ENCODE data around the gene JAG1.

JAG1 gene

GRCh38 chr20:10716855-10717254 lies 43.1 kb upstream of the JAG1 start:
- TF ChIP-seq, protein P1, sequence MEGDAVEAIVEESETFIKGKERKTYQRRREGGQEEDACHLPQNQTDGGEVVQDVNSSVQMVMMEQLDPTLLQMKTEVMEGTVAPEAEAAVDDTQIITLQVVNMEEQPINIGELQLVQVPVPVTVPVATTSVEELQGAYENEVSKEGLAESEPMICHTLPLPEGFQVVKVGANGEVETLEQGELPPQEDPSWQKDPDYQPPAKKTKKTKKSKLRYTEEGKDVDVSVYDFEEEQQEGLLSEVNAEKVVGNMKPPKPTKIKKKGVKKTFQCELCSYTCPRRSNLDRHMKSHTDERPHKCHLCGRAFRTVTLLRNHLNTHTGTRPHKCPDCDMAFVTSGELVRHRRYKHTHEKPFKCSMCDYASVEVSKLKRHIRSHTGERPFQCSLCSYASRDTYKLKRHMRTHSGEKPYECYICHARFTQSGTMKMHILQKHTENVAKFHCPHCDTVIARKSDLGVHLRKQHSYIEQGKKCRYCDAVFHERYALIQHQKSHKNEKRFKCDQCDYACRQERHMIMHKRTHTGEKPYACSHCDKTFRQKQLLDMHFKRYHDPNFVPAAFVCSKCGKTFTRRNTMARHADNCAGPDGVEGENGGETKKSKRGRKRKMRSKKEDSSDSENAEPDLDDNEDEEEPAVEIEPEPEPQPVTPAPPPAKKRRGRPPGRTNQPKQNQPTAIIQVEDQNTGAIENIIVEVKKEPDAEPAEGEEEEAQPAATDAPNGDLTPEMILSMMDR (conservative IDR thresholded peaks at IDR 0.05; ENCODE audit: low read depth, low read length) = no peak
- DNase-seq (ENCODE audit: low read depth) = no peak
- H3K4me3 ChIP-seq (ENCODE audit: low read length) = no peak overlapping the region

DNA sequence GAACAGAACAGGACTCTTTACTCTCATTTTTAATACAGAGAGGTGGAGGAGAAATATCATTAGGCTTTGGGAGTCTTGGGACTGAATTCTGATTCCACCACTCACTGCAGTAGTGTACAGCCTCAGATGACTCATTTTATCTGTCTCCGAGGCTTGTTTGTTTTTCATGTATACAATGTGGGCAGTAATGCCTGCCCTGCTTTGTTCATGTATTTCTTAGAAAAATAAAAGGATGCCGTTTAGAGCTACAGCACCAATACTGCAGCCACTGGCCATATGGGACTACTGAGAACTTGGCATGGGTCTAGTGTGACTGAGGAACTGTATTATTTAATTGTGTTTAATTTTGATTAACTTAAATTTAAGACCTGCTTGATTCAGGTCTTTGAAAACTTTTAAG lies 41.2 kb upstream of the JAG1 start:
- no peak for DNase-seq (ENCODE audit: low read depth)
- H3K4me3 ChIP-seq (ENCODE audit: low read length) = no peak overlapping the region
- TF ChIP-seq, protein P1 (conservative IDR thresholded peaks at IDR 0.05; ENCODE audit: low read depth, low read length) = no peak

GRCh38 chr20:10714236-10714975 lies 40.6 kb upstream of the JAG1 start:
- DNase-seq (ENCODE audit: low read depth) = no peak
- TF ChIP-seq, protein P1 (conservative IDR thresholded peaks at IDR 0.05; ENCODE audit: low read depth, low read length) = no peak

DNA sequence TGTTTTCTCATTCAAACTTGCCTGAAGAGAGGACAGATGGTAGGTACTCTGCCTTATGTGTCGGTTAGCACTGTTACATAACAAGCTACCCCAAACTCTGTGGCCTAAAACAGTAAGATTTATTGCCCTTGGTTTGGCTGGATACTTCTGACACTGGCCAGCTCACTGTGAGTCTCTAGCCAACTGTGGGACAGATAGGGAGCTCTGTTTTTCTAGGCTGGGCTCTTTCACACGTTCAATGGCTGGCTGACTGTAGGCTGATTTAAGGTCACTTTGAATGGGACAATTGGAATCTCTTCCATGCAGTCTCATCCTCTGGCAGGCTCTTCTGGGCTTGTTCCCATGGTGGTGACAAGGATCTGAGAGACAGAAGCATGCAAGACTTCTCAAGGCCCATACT lies 39.4 kb upstream of the JAG1 start:
- DNase-seq (ENCODE audit: low read depth) = no peak
- H3K4me3 ChIP-seq (ENCODE audit: low read length) = no peak overlapping the region
- TF ChIP-seq, protein P1 (conservative IDR thresholded peaks at IDR 0.05; ENCODE audit: low read depth, low read length) = no peak

More at GRCh38 chr20:10714236-10714975, 40.6 kb upstream of the JAG1 start:
- no peak overlapping the region for H3K4me3 ChIP-seq (ENCODE audit: low read length)

DNA sequence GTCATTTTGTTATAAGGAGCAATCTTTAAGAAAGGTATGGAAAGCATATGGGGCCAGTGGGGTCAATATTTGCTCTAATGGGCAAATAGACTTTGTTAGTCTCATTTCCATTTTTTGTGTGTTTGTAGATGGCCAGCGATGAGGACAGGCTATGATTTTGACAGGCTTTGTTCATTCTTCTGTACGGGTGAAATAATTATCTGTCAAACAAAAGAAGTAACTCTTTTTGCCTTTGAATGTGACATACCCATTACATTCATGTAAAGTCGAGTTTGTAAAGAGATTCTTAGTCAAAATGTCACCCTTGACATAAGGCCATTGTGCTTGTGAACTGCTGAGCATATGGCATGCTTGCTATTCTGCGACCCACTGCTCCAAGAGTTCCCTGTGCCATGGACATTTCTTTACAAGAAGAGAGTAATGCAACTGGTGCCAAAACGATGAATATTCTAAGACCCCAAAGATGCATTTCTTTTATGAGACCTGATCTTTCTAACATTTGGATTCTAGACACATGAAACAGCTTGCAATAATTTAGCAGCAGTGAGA lies 38.2 kb upstream of the JAG1 start:
- TF ChIP-seq, protein P1 (conservative IDR thresholded peaks at IDR 0.05; ENCODE audit: low read depth, low read length) = no peak
- no peak for DNase-seq (ENCODE audit: low read depth)
- no peak overlapping the region for H3K4me3 ChIP-seq (ENCODE audit: low read length)

- no peak overlapping the region for H3K4me3 ChIP-seq (ENCODE audit: low read length)
- DNase-seq (ENCODE audit: low read depth) = no peak
- TF ChIP-seq, protein P1 (conservative IDR thresholded peaks at IDR 0.05; ENCODE audit: low read depth, low read length) = no peak
Observed at GRCh38 chr20:10710991-10711775, 37.4 kb upstream of the JAG1 start.

Measured in retinal pigment epithelial cell (primary cell).